ENCODE measurements around the gene MYH11. TPM values are rescaled to one million over a fixed set of nuclear protein-coding genes. Genes with fewer than 3 reads are reported as not detected.

MYH11 gene
- total and polyA plus RNA-seq, 2 of the 13 experiments (the other 11 are each of a cell fraction or from before 2014, with no cell fraction given) = not detected

GRCh38 chr16:15782573-15783365, 74.1 kb downstream of the MYH11 start:
- DNase-seq (ENCODE audit: low spot score) (peak; percentile 64), ATAC-seq (peak; percentile 53; the same call in 2 of the 3 replicates), FAIRE-seq (peak; percentile 60)
- Histone ChIP-seq H4K20me1 (ENCODE audit: insufficient read depth, low read length) (no peaks in the 10 kb centered on the region), H3K9me3 (ENCODE audit: low read length) (no peaks in the 10 kb centered on the region), H3K4me1 (ENCODE audit: insufficient read depth, low read length) (peaks cover 11% of the 10 kb centered on the region; the same call in 1 of the 2 replicates), H3K79me2 (ENCODE audit: insufficient read depth, low read length) (no peaks in the 10 kb centered on the region), H3K27me3 (ENCODE audit: control insufficient read depth in 1 of 2, insufficient read depth in 2 of 2, low read length in 2 of 2) (peaks cover 2 to 32% of the 10 kb centered on the region in 2 experiments; a peak in 4 of 5 replicates), H3K36me3 (replicated peaks in 1 of 2; ENCODE audit: control insufficient read depth in 1 of 2, insufficient read depth in 2 of 2, low read length in 2 of 2) (no peaks in the 10 kb centered on the region), H3K4me3 (replicated peaks in 1 of 3; ENCODE audit: insufficient read depth in 1 of 3, low read depth in 2 of 3, low read length in 3 of 3) (no peak overlapping the region), H3K27ac (ENCODE audit: extremely low read length, insufficient read depth, low read length) (no peak overlapping the region), H2AFZ (ENCODE audit: low read length) (no peak overlapping the region), H3K9ac (ENCODE audit: insufficient read depth, low read depth, low read length) (no peak overlapping the region), H3K4me2 (ENCODE audit: low read depth, low read length) (peak overlapping the region; percentile 23; the same call in 1 of the 2 replicates)
- in situ Hi-C loops (cut with HindIII; ENCODE audit: extremely low pct_ligation_motif_present, low pct_unique_long_range_greater_than_20kb) (no loop called here), intact Hi-C loops (cut with micrococcal nuclease; ENCODE audit: unreplicated experiment) (no loop called here)
- WGBS (ENCODE audit: low lambda C conversion rate) = 30% methylated on average over 13 of the region's 13 CpGs
- BruUV-seq (replicated peaks) = no TSS peak
- ChIA-PET CTCF (ENCODE audit: low intra/inter-chr PET ratio, low total read pairs) (no interaction called here), POLR2A (no interaction called here)
- TF ChIP-seq IKZF4 (CRISPR knock-in tag; IDR thresholded peaks at IDR 0.05; ENCODE audit: borderline replicate concordance, low read depth, not compliant biosample characterization) = no peak
- TF ChIP-seq LCORL (IDR thresholded peaks at IDR 0.05) = 0 out of 2 replicates have a peak, but pooled peaks have one; percentile 38
- no peak for TF ChIP-seq LCORL (CRISPR knock-in tag; IDR thresholded peaks at IDR 0.05)
- no peak for TF ChIP-seq PCBP1 (IDR thresholded peaks at IDR 0.05; ENCODE audit: borderline replicate concordance, low read depth, low read length)
- TF ChIP-seq ATF7 (IDR thresholded peaks at IDR 0.05) = peak; percentile 49; the same call in 1 of the 2 replicates
- no peak for TF ChIP-seq ATF7 (CRISPR knock-in tag; IDR thresholded peaks at IDR 0.05)
- peak; percentile 41; the same call in 1 of the 2 replicates for TF ChIP-seq CEBPB (IDR thresholded peaks at IDR 0.05; ENCODE audit: borderline replicate concordance, low read depth, low read length)
- 0 out of 2 replicates have a peak, but pooled peaks have one; percentile 51 for TF ChIP-seq ZSCAN31 (CRISPR knock-in tag; IDR thresholded peaks at IDR 0.05; ENCODE audit: low read depth)
- TF ChIP-seq POGZ (CRISPR knock-in tag; IDR thresholded peaks at IDR 0.05) = 0 out of 2 replicates have a peak, but pooled peaks have one; percentile 31
- no peak for TF ChIP-seq ZNF446 (CRISPR knock-in tag; IDR thresholded peaks at IDR 0.05)
- 0 out of 2 replicates have a peak, but pooled peaks have one; percentile 12 for TF ChIP-seq STAG1 (CRISPR knock-in tag; IDR thresholded peaks at IDR 0.05)
- TF ChIP-seq TAF1 (CRISPR knock-in tag; IDR thresholded peaks at IDR 0.05) = no peak
- peak; percentile 80 for TF ChIP-seq ZNF644 (CRISPR knock-in tag; IDR thresholded peaks at IDR 0.05; ENCODE audit: low read depth)
- TF ChIP-seq ZNF710 (CRISPR knock-in tag; IDR thresholded peaks at IDR 0.05; ENCODE audit: borderline replicate concordance) = 0 out of 2 replicates have a peak, but pooled peaks have one; percentile 25
- peak; percentile 71 for TF ChIP-seq YY1 (IDR thresholded peaks at IDR 0.05; ENCODE audit: insufficient read depth, insufficient replicate concordance, low read depth, low read length)
- TF ChIP-seq NR2C2 (CRISPR knock-in tag; IDR thresholded peaks at IDR 0.05; ENCODE audit: borderline replicate concordance) = no peak
- peak; percentile 81 for TF ChIP-seq USF2 (IDR thresholded peaks at IDR 0.05; ENCODE audit: low read depth, low read length)
- TF ChIP-seq USF2 (CRISPR knock-in tag; IDR thresholded peaks at IDR 0.05; ENCODE audit: borderline replicate concordance) = peak; percentile 84; the same call in 1 of the 2 replicates
- TF ChIP-seq FOXA3 (CRISPR knock-in tag; IDR thresholded peaks at IDR 0.05) = 0 out of 2 replicates have a peak, but pooled peaks have one; percentile 7
- TF ChIP-seq EHMT2 (IDR thresholded peaks at IDR 0.05; ENCODE audit: borderline replicate concordance, low read depth, low read length) = 0 out of 2 replicates have a peak, but pooled peaks have one; percentile 33
- peak; percentile 40; the same call in 1 of the 2 replicates for TF ChIP-seq ZMYM4 (CRISPR knock-in tag; IDR thresholded peaks at IDR 0.05)

Data from HepG2 (cell line).